ENCODE data around the gene OFD1.
"Not testable (repeated sequence)": the region's sequence is repeated elsewhere in the genome, so short reads cannot be mapped to it uniquely, and the experiment has no call there.

Gene OFD1

GRCh38 chrX:13703589-13703988 lies 31.0 kb upstream of the OFD1 start:
- DNase-seq (ENCODE audit: low read depth): no peak

GRCh38 chrX:13711141-13711540 lies 23.4 kb upstream of the OFD1 start:
- DNase-seq (ENCODE audit: low read depth): no peak

GRCh38 chrX:13716455-13716854 lies 18.1 kb upstream of the OFD1 start:
- DNase-seq (ENCODE audit: low read depth): no peak

GRCh38 chrX:13716905-13717304 lies 17.6 kb upstream of the OFD1 start:
- DNase-seq (ENCODE audit: low read depth): no peak

GRCh38 chrX:13717700-13718472 lies 16.7 kb upstream of the OFD1 start:
- DNase-seq (ENCODE audit: low read depth): no peak

- DNase-seq (ENCODE audit: low read depth): no peak
Observed at GRCh38 chrX:13719192-13719856, 15.2 kb upstream of the OFD1 start.

GRCh38 chrX:13721371-13721770 lies 13.2 kb upstream of the OFD1 start:
- no peak for DNase-seq (ENCODE audit: low read depth)

GRCh38 chrX:13721819-13722519 lies 12.6 kb upstream of the OFD1 start:
- DNase-seq (ENCODE audit: low read depth): no peak

GRCh38 chrX:13724878-13725277 lies 9.7 kb upstream of the OFD1 start:
- DNase-seq (ENCODE audit: low read depth): peak; percentile 7

GRCh38 chrX:13726583-13726982 lies 8.0 kb upstream of the OFD1 start:
- not testable (repeated sequence) for DNase-seq (ENCODE audit: low read depth)

- DNase-seq (ENCODE audit: low read depth): not testable (repeated sequence)
Observed at GRCh38 chrX:13730523-13730922, 4.0 kb upstream of the OFD1 start.

- DNase-seq (ENCODE audit: low read depth): no peak
Observed at GRCh38 chrX:13732246-13733067, 2.1 kb upstream of the OFD1 start.

GRCh38 chrX:13733506-13733905 lies 1.0 kb upstream of the OFD1 start:
- no peak for DNase-seq (ENCODE audit: low read depth)

- no peak for DNase-seq (ENCODE audit: low read depth)
Observed at GRCh38 chrX:13741695-13742094, 7.1 kb downstream of the OFD1 start.

- DNase-seq (ENCODE audit: low read depth): peak; percentile 21
Observed at GRCh38 chrX:13742397-13743176, 8.0 kb downstream of the OFD1 start.

- DNase-seq (ENCODE audit: low read depth): no peak
Observed at GRCh38 chrX:13747836-13748235, 13.3 kb downstream of the OFD1 start.

GRCh38 chrX:13748486-13748885 lies 13.9 kb downstream of the OFD1 start:
- DNase-seq (ENCODE audit: low read depth): no peak

- DNase-seq (ENCODE audit: low read depth): no peak
Observed at GRCh38 chrX:13750204-13750603, 15.7 kb downstream of the OFD1 start.

GRCh38 chrX:13750812-13751211 lies 16.3 kb downstream of the OFD1 start:
- DNase-seq (ENCODE audit: low read depth): no peak

- no peak for DNase-seq (ENCODE audit: low read depth)
Observed at GRCh38 chrX:13752141-13752540, 17.6 kb downstream of the OFD1 start.

GRCh38 chrX:13752646-13753045 lies 18.1 kb downstream of the OFD1 start:
- no peak for DNase-seq (ENCODE audit: low read depth)
